Activated CD4-positive, alpha-beta T cell treated with anti-CD3 and anti-CD28 coated beads, Interleukin-2, Interleukin-6, amounts not matched to agents 100 ng/mL and 50 ng/mL, durations not matched to agents 16 hours and 8 hours (primary cell): ENCODE data around the gene SLK.

ENCODE experiments used
- DNase-seq: peaks from one replicate; pipeline ENCODE4 v3.0.0-alpha.2; 2020

SLK gene

GRCh38 chr10:103966671-103967447 is at the start of gene SLK:
Gene SLK (plus strand): TSS chr10:103967140. CDS start chr10:103967746, 606 bp downstream.
- DNase-seq = peak; percentile 89

DNA sequence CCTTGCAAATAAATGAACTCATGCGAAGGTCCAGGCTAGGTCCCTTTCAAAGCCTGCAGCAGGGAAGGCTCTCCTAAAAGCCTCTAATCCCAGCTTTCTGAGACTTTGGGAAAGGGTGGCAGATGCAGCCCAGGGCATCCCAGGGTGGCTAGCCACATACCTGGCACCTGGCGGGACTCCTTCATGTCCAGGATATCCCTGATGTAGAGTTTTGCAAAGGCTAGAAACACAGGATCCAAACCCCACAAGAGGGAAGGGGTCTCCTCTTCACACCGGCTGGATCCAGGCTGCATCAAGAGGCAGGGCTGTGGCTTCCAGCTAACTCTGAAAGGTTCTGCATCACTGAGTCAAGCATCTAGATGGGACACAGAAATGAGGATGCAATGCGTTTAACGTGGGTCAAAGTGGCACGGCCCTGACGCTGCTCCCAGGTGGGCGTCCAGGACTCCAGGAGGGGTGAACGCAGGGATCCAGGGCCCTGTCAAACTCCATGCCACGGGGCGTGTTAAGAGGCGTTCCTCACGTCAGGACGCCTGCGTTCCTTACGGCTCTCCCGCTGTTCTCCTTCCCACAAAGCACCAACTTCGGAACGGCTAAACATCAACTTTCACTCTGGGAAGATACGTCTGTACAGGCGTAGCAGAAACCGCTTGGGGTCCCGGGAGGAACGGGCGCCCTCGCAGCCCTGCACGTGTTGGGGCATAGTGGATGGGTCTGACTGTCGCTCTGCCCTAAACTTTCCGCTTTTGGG is 49.5 kb upstream of the SLK start:
- peak; percentile 40 for DNase-seq

DNA sequence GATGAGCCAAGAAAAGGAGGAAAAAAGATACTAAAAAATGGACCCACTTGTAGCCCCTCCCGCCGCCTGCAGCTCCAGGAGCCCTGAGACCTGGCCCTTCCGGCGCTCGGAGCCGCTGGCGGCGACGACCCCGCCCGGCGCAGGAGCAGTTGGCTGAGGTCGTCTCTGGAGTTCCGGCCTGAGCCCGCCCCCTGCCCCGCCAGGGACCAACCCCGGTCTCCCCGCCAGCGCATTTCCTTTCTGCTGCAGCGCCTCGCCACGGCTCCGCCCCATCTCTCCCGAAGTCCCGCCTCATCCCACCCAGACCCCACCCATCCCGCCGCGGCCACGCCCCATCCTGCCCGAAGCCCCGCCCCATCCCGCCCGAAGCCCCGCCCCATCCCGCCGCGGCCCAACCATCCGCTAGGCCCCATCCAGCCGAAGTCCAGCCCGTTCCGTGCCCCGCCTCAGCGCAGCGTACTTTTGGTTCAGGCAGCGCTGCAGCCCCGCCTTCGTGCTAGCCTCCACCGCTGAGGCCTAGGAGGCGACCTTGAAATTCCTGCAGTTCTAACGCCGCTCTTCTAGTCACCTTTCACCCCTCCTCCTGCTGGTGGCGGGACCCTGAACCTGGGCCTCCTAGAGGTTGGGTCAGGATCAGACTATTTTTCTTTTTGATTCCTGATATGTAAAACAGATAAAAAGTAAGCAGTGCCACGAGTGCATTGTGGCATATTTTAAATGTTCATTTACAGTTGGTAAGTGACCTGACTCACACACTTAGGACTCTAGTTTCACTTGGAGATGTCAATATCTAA is 48.7 kb upstream of the SLK start, which contains the start of gene STN1:
Gene STN1, minus strand, starts transcription at position 132 of the 794 bp plus-strand sequence. CDS start 590 bp downstream, outside the sequence.
- DNase-seq = peak; percentile 98

DNA sequence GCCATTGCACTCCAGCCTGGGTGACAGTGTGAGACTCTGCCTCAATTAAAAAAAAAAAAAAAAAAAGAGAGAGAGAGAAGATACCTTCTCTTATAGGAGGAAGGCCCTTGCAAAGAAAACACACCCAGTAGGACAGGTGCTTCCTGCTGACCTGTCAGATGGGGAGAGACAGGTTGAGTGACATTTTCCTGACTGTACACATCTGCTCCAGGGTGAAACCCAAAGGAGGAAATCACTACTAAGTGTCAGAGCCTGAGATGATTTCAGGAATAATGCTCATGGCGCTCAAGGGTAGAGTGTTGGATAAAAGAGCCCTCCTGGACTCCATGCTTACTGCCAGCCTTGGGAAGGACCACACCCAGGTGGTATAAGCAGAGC is 47.3 kb upstream of the SLK start:
- no peak for DNase-seq

DNA sequence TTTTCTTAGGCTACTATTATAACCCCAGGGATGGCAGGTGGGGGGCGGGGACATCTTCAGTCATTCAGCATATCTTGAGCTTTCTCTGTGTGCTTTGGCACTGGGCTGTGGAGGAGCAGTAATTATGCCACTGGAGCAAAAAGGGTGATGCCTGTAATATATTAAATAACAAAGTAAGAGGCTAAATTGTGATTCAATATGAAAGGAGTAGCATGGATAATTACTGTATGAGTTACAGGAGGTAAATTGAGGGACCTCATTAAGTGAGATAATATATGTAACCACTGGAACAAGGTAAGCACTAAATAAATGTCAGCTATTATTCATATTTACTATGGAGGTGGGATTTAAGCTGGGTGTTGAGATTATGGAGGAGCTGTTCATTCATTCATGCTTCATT is 45.7 kb upstream of the SLK start:
- DNase-seq = no peak

DNA sequence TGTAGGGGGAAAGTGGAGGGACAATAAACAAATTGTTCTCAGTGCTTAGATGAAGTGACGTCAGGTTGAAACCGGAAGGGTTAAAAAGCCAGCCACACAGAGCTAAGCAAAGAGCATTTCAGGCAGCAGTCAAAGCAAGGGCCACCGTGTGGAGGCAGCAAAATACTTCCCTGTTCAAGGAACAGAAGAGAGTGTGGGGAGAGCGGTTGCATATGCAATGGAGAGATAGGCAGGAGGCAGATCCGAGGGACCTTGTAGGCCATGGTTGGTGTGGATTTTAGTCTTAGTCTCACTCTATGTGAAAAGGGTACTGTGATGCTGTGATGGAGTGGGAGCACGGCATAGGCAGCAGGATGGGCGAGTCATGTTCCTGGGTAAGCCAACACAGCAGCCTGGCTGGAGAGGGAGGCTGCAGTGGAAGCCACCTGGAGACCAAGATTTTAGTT is 45.2 kb upstream of the SLK start:
- peak; percentile 52 for DNase-seq

GRCh38 chr10:103922659-103923058 is 44.3 kb upstream of the SLK start:
- no peak for DNase-seq

DNA sequence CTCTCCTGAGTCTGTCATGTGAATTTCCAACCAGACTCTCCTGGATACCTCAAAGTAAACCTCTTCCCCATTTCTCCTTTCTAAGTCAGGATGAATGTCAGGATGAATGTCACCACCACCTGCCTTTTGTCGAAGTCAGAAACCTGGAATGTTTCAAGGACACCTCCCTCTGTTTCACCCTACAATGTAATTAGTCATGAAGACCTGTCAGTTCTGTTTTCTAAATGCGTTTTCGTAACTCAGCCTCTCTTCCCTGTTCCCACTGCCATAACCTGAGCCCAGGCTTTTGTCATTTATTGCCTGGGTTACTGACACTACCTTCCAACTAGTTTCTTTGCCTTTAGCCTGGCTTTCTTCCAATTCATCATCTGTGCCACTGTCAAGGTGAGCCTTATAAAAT is 43.4 kb upstream of the SLK start:
- no peak for DNase-seq

DNA sequence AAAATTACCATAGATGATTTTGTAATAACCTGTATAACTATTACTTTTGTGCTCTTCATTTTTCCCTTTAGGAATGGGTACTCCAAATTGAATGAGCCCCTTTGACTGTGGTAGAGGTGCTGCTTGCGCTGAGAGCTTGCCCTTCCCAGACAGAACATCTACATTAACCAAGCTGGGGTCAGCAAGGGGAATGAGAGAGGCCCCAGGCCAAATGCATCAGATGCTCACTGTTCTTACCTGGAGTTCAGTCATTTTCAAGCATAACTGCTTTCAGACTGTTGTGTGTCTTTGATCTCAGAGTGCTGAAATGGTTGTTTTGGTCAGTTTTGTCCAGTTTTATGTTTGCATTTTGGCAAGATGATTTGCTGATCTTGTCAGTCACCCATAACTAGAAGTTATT is 41.3 kb upstream of the SLK start:
- DNase-seq = no peak

- DNase-seq = no peak
Measured at GRCh38 chr10:103926722-103927319, 40.1 kb upstream of the SLK start.

- no peak for DNase-seq
Measured at GRCh38 chr10:103928784-103929183, 38.2 kb upstream of the SLK start.

DNA sequence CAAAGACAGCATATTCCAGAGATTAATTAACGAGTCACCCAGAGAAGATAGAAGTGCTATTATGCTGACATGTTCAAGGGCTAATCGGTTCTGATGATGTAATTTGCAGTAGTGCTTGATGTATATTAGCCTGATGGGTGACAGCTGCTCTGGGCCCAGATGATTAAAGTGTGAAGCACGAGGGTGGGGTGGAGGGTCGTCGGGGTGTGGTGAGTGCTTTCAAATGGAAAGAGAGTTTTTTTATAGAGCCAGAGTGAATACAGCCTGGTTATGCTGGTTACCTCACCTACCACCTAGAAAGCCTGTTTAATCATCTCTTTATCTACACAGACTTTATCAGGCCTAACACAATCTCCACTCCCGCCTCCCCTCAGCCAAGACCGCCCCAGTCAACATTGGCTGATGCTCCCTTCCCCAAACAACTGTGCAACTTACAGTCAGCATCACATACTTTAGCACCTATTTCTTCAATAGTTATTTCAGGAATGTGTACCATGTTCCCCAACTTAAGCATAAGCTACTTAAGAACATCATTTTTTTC is 37.5 kb upstream of the SLK start:
- DNase-seq = no peak

DNA sequence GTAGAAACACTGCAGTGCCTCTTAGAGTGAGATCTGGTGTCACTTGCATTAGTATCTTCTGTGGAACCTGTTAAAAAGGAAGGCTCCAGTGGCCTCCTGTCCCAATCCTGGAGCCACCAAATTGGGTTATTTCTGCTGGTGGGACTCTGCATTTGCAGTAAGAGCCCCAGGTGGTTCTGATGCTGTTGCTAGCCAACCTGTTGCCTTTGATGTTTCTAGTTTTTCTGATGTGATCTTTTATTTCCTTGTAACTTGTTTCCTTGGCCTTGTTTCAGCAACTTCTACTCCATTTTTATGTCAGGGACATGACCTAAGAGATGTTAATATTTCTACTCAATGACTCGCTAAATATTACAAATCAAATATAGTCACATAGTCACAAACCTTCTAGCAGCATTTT is 36.5 kb upstream of the SLK start:
- no peak for DNase-seq

- no peak for DNase-seq
Measured at GRCh38 chr10:103930881-103931280, 36.1 kb upstream of the SLK start.

DNA sequence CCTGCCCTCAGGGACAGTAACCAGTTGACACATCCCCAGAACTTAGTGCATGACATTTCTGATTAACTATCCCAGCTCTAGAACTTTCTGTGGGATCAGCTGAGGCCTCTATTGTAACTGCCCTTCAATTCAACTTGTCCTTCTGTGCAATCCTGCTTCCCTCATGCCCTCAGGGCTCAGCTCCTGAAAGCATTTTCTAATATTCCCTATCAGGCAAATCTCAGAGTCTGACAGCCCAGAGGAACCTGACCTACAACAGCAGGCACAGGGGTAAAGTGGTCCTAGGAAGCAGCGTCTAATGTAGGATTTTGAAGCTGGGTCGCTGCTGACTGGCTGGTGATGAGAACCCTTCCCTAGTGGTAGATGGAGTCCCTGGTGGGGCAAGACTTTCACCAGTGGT is 35.3 kb upstream of the SLK start:
- no peak for DNase-seq

GRCh38 chr10:103932271-103932670 is 34.7 kb upstream of the SLK start:
- DNase-seq = no peak

GRCh38 chr10:103932971-103933370 is 34.0 kb upstream of the SLK start:
- no peak for DNase-seq

- DNase-seq = no peak
Measured at GRCh38 chr10:103933557-103934121, 33.3 kb upstream of the SLK start.

DNA sequence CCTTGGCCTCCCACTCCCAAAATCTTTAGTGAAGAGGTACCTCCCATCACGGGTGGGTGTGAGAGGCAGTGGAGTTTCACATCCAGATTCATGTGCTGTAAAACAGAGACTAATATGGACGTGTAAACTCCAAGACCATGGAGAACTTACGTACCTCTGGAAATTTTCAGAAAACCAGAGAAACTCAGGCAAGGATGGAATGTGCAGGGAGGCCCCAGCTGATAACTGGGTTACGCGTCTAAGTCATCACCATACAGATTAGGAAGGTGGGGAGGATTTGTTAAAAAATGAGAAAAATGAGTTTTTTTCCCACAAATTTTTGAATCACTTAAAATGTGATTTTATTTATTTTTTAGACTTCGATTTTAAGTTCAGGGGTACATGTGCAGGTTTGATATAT is 32.6 kb upstream of the SLK start:
- DNase-seq = no peak

- no peak for DNase-seq
Measured at GRCh38 chr10:103936022-103936421, 30.9 kb upstream of the SLK start.

DNA sequence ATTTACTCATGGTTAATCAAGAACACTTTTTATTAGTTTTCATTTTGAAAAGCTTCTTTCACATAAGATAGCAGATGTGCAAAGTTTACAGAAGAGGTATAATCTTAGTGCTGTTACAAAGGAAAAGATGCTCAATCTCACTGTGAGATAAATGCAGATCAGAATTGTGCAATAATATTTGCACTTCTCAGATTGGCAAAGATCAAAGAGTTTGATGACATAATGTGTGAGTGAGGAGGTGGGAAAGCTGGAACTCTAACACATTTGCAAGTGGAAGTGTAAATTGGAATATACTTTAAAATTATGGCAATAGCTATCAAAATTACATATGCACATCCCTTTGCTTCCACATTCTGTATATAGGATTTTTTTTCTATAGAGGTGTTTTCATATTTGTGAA is 27.4 kb upstream of the SLK start:
- no peak for DNase-seq

GRCh38 chr10:103941801-103942200 is 25.1 kb upstream of the SLK start:
- no peak for DNase-seq
